ENCODE results near the gene GAS2L1. TPM values are rescaled to one million over a fixed set of nuclear protein-coding genes. Genes with fewer than 3 reads are reported as not detected.
A peak's percentile ranks its signal among the peaks of the same experiment; 100 is the strongest.

Gene GAS2L1
- total and polyA plus RNA-seq, 2 of the 4 experiments (the other 2 are of a cell fraction) = 1.4 to 15.6 TPM

DNA sequence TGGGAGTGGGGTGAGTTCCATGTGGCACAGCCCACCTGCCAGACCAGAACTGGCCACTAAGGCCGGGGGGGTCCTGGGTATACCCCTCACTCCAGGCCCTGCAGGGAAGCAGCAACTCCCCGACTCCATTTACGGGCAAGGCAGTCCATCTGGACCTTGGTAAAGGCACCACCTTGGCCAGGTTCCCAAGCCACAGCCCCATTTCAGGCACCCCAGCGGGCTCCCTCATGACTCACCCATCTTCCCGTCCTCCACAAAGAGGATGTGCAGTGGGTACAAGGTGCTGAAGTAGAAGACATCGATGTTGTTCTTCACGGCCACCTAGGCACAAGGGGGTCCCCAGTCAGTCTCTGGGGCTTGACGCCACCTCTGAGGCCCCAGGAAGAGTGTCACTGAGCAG, 24.8 kb downstream of the GAS2L1 start:
- 0 out of 2 replicates have a peak overlapping the region, but pooled peaks have one; percentile 71 for H3K14ac ChIP-seq (replicated peaks; ENCODE audit: low read depth, low read length)
- CTCF ChIA-PET = no interaction called here
- no peak for DNase-seq

More for the DNA sequence above, 24.8 kb downstream of the GAS2L1 start:
- Histone ChIP-seq H3K4me1 (ENCODE audit: control insufficient read depth, insufficient read depth, low read length) (peaks cover 9% of the 10 kb centered on the region), H3K27ac (ENCODE audit: insufficient read depth, low read length) (no peak overlapping the region), H3K4me2 (ENCODE audit: low read depth, low read length) (no peak overlapping the region), H4K91ac (ENCODE audit: insufficient read depth, low read depth, low read length) (no peak overlapping the region), H3K4ac (ENCODE audit: low read depth, low read length) (no peak overlapping the region), H2BK15ac (ENCODE audit: low read depth, low read length) (no peak overlapping the region), H3K27me3 (ENCODE audit: control insufficient read depth, insufficient read depth, low read length) (no peaks in the 10 kb centered on the region), H2AK9ac (replicated peaks; ENCODE audit: low read depth, low read length, poor library complexity) (peak overlapping the region; percentile 94), H2BK120ac (ENCODE audit: low read depth, low read length) (no peak overlapping the region), H4K20me1 (ENCODE audit: insufficient read depth, low read length) (no peaks in the 10 kb centered on the region; the same call in 1 of the 2 replicates), H3K9me1 (ENCODE audit: insufficient read depth, low read length) (peaks cover 5% of the 10 kb centered on the region; the same call in 1 of the 2 replicates), H3K79me1 (ENCODE audit: low read depth in 1 of 2, low read length in 2 of 2) (peaks cover 0 to 3% of the 10 kb centered on the region in 2 experiments; a peak in 1 of 4 replicates), H3K56ac (ENCODE audit: extremely low read depth, insufficient read depth, low read length) (no peak overlapping the region), H3K9me3 (ENCODE audit: control insufficient read depth, insufficient read depth, low read length) (no peaks in the 10 kb centered on the region), H3K9ac (ENCODE audit: low read depth, low read length) (no peak overlapping the region), H3K36me3 (ENCODE audit: control insufficient read depth, insufficient read depth, low read length) (peaks cover 50% of the 10 kb centered on the region), H4K5ac (ENCODE audit: low read depth, low read length) (no peak overlapping the region), H2AK5ac (ENCODE audit: low read depth, low read length) (peak overlapping the region; percentile 50; the same call in 1 of the 2 replicates), H3K18ac (ENCODE audit: low read depth, low read length) (no peak overlapping the region), H2BK20ac (ENCODE audit: low read depth, low read length) (no peak overlapping the region), H3K4me3 (ENCODE audit: insufficient read depth, low read depth, low read length) (no peak overlapping the region), H3K23ac (ENCODE audit: low read depth, low read length) (0 out of 2 replicates have a peak overlapping the region, but pooled peaks have one; percentile 42), H4K8ac (ENCODE audit: low read depth in 2 of 2, low read length in 2 of 2) (no peak overlapping the region; a peak in 1 of 4 replicates), H2BK5ac (ENCODE audit: low read depth, low read length, poor library complexity, severe bottlenecking) (peak overlapping the region; percentile 15), H2AFZ (replicated peaks; ENCODE audit: low read length, poor library complexity) (peak overlapping the region; percentile 61)
- no TSS peak for BruUV-seq (replicated peaks)
- in situ Hi-C loops (cut with MboI; ENCODE audit: low sequenced_read_pairs) = no loop called here
- peak; percentile 6; the same call in 1 of the 2 replicates for ATAC-seq (ENCODE audit: low read depth)
- intact Hi-C loops (cut with micrococcal nuclease) = no loop called here
- TF ChIP-seq CTCF (conservative IDR thresholded peaks at IDR 0.05; ENCODE audit: low read depth, low read length) (no peak), CEBPB (IDR thresholded peaks at IDR 0.05; ENCODE audit: low read depth, low read length) (no peak), RAD21 (IDR thresholded peaks at IDR 0.05; ENCODE audit: low read length) (no peak), FOS (IDR thresholded peaks at IDR 0.05; ENCODE audit: low read depth, low read length) (no peak), MAZ (IDR thresholded peaks at IDR 0.05; ENCODE audit: borderline replicate concordance, low read depth, low read length) (no peak), RFX5 (IDR thresholded peaks at IDR 0.05; ENCODE audit: low read depth, low read length) (no peak), MXI1 (IDR thresholded peaks at IDR 0.05; ENCODE audit: borderline replicate concordance, low read depth, low read length) (no peak), USF2 (IDR thresholded peaks at IDR 0.05; ENCODE audit: low read depth, low read length) (no peak), SMC3 (IDR thresholded peaks at IDR 0.05; ENCODE audit: low read depth, low read length) (no peak), RCOR1 (IDR thresholded peaks at IDR 0.05; ENCODE audit: insufficient replicate concordance, low read length) (no peak), CHD1 (IDR thresholded peaks at IDR 0.05; ENCODE audit: low read depth, low read length) (no peak)
- TF ChIP-seq, protein P1, sequence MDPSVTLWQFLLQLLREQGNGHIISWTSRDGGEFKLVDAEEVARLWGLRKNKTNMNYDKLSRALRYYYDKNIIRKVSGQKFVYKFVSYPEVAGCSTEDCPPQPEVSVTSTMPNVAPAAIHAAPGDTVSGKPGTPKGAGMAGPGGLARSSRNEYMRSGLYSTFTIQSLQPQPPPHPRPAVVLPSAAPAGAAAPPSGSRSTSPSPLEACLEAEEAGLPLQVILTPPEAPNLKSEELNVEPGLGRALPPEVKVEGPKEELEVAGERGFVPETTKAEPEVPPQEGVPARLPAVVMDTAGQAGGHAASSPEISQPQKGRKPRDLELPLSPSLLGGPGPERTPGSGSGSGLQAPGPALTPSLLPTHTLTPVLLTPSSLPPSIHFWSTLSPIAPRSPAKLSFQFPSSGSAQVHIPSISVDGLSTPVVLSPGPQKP (IDR thresholded peaks at IDR 0.05; ENCODE audit: borderline replicate concordance, low read depth, low read length) = no peak
- POLR2A ChIA-PET (ENCODE audit: unreplicated experiment) = no interaction called here
- dilution Hi-C loops (cut with HindIII; ENCODE audit: low sequenced_read_pairs, unreplicated experiment) = no loop called here
- 92% methylated on average over 2 of the region's 8 CpGs; no CpG with 5 or more reads in 1 of the 2 experiments for WGBS, 2 experiments (ENCODE audit: extremely low coverage in 2 of 2, insufficient read length in 1 of 2)

Data from IMR-90 (cell line).